Retinal pigment epithelial cell (primary cell): ENCODE measurements around the gene GTSF1L.

Experiments
- DNase-seq: peaks from one replicate; pipeline ENCODE4 v3.0.0-alpha.2; 2010; ENCODE audit warnings: low read depth
- H3K4me3 ChIP-seq: 2 replicates; pipeline ENCODE4 v1.5.1; 2011; ENCODE audit warnings: mild to moderate bottlenecking, low read length, control low read depth, moderate library complexity
- TF ChIP-seq, protein P1 (sequence below): conservative IDR thresholded peaks from 2 replicates; pipeline ENCODE4 v1.5.1; 2011; ENCODE audit warnings: low read depth, low read length, control low read depth, inconsistent platforms

GTSF1L gene

DNA sequence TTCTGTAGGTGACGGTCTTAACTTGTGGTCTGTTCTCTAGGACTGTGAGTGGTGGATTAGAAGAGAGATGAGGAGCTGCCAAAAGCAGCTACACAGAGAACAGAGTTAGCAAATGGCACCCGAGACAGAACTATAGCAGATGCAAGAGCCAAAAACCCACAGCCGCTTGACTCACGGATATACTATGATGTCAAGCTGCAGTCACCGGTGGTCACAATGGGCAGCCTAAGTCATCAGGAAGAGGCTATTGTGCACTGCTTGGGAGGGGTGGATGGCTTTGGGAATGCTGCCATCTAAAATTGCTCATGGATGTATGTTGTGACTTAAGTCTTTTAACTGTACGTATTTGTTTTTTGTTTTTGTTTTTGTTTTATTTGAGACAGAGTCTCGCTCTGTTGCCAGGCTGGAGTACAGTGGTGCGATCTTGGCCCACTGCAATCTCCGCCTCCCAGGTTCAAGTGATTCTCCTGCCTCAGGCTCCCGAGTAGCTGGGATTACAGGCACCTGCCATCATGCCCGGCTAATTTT lies at the start of gene GTSF1L:
Gene GTSF1L, minus strand, starts transcription at position 192 of the 528 bp plus-strand sequence. CDS start 308 bp downstream, outside the sequence.
- H3K4me3 ChIP-seq: no peak within 1 kb of the TSS
- TF ChIP-seq, protein P1, sequence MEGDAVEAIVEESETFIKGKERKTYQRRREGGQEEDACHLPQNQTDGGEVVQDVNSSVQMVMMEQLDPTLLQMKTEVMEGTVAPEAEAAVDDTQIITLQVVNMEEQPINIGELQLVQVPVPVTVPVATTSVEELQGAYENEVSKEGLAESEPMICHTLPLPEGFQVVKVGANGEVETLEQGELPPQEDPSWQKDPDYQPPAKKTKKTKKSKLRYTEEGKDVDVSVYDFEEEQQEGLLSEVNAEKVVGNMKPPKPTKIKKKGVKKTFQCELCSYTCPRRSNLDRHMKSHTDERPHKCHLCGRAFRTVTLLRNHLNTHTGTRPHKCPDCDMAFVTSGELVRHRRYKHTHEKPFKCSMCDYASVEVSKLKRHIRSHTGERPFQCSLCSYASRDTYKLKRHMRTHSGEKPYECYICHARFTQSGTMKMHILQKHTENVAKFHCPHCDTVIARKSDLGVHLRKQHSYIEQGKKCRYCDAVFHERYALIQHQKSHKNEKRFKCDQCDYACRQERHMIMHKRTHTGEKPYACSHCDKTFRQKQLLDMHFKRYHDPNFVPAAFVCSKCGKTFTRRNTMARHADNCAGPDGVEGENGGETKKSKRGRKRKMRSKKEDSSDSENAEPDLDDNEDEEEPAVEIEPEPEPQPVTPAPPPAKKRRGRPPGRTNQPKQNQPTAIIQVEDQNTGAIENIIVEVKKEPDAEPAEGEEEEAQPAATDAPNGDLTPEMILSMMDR: no peak

DNA sequence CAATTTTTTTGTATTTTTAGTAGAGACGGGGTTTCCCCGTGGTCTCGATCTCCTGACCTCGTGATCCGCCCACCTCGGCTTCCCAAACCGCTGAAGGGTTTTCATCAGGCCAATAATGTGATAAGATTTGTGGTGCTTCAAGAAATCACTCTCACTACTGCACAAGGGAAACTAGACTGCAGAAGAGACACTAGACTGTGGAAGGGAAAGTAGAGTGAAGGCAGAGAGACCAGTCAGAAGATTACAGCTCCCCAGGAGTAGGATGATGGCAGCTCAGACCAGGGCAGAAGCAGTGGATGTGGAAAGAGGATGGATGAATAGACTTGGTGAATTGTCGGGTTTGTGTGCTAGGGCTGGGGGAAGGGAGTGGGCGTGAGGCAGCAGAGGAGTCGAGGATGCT lies 48.0 kb upstream of the GTSF1L start:
- TF ChIP-seq, protein P1: no peak

More for the DNA sequence above, at the start of gene GTSF1L:
- DNase-seq: no peak

DNA sequence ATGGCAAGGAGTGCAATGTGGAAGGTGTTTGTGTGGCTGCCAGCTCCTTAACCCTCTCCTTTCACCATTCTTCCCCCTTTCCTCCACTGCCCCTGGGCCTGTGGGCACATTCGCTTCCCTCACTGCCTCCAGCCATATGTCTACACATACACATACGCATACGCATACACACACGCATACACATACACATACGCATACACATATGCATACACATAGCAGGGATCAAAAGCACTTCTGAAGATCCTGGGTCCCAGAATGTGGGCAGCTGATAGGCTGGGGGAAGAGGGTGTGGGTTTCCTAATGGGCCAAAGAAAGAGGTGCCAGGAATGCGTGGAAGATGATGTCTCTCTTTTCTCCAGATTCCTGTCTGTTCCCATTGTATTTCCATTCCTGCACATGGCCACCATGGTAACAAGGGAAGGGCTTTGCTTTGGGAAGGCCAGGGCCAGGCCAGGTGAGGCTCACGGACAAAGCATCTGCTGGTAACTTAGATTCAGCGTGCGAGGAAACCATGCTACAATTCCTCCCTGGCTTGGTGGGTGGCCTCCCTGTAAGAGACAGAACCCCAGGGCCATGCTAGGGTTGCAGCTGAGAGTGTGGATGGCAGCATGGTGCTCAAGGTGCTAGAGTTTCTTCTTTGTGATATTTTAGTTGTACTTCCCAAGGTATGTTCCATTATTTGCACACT lies 44.8 kb upstream of the GTSF1L start:
- no peak overlapping the region for H3K4me3 ChIP-seq
- TF ChIP-seq, protein P1: no peak
- DNase-seq: no peak

More for the DNA sequence above, 48.0 kb upstream of the GTSF1L start:
- no peak for DNase-seq
- H3K4me3 ChIP-seq: no peak overlapping the region

DNA sequence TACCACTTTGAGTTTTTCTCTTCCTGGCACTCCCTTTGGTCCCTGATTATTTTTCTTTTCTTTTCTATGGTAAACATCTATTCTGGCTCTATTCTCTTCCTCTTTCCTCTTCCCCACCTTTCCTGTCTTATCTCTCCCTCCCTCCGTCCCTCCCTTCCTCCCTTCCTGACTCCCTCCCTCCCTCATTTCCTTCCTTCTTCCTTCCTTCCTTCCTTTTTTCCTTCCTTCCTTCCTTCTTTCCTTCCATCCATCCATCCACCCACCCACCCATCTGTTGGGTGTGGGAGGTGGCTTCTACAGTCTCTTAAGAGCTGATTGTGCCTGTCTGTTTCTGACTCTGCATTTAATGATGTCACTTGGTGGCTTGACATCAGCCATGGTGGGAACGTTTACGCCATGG lies 43.5 kb upstream of the GTSF1L start:
- no peak overlapping the region for H3K4me3 ChIP-seq
- TF ChIP-seq, protein P1: no peak
- DNase-seq: no peak

DNA sequence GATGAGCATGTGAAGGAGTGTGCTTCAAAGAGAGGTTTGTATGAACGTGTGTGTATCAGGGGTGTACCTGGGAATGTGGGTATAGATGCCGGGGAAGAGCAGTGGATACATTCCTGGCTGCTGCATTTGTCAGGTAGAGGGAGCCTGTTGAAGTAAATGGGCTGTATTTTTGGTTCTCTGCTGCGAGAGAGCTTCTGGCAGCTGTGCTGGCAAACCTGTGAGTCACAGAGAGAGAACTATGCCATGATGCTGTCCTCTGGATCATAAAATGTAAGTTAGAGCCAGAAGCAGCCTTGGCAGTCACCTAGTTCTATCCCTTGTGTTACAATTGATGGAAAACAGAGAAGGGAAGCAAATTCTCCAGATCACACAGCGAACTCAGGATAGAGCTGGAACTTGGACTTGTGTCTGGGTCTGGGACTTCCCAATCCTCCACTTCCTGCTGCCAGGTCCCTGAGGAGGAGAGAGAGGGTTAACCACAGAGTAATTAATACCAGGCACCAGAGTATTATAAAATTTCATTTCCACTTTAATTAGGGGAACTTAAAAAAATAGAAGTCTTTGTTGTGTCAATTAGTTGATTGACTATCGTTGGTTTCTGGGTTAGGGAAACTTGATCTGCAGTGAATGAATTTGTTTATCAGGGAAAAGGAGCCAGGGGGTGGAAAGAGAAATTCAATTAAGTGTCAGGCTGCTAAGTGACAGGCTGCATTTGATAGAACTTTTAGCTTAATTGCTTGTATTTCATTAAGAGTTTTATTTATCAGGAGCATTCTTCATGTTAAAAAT lies 41.1 kb upstream of the GTSF1L start:
- no peak overlapping the region for H3K4me3 ChIP-seq
- TF ChIP-seq, protein P1: no peak
- no peak for DNase-seq

DNA sequence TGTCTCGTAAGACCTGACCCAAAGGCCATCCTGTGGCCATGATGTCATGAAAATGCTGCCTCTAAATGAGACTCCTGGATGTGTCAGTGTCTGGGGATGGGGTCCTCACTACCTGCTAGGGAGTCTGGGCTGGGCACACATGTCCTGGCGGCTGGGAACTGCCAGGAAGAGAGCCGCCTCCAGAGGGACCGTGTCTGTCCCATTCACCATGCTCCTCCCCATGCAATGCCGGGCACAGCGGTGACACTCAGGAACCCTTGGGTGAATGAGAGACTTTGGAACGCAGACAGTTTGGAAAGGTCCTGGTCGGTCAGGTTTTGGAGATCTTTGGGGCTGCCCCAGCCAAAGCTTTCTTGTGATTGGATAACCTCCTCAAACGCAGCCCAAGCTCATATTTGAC lies 40.1 kb upstream of the GTSF1L start:
- TF ChIP-seq, protein P1: no peak
- H3K4me3 ChIP-seq: no peak overlapping the region
- DNase-seq: no peak
